Liver (tissue), 9 donors: Measurements from ENCODE around the gene KRTAP6-2. TPM values are rescaled to one million over a fixed set of nuclear protein-coding genes. Genes with fewer than 3 reads are reported as not detected.

ENCODE experiments used
- DNase-seq: peaks from one replicate; pipeline ENCODE4 v3.0.0-alpha.2; 2017; ENCODE audit warnings: low spot score
- H3K27ac ChIP-seq, 2 donors: one replicate each; pipeline ENCODE4 v1.7.0; 2013; ENCODE audit warnings: inconsistent platforms in 2 of 2, low read length in 2 of 2, control low read depth in 1 of 2, low read depth in 1 of 2, mild to moderate bottlenecking in 1 of 2
- H3K27me3 ChIP-seq, 4 donors: one replicate each; pipeline versions ENCODE4 v1.6.1 to v1.7.0; 2013; ENCODE audit warnings: low read length in 3 of 4, inconsistent platforms in 1 of 4, mild to moderate bottlenecking in 1 of 4, moderate library complexity in 1 of 4; ENCODE audit not compliant: control insufficient read depth in 4 of 4, insufficient read depth in 4 of 4
- H3K36me3 ChIP-seq, 4 donors: one replicate each; pipeline versions ENCODE4 v1.6.1 to v1.7.0; 2013; ENCODE audit warnings: low read length in 3 of 4, mild to moderate bottlenecking in 3 of 4, low read depth in 1 of 4, moderate library complexity in 1 of 4; ENCODE audit not compliant: control insufficient read depth in 4 of 4, insufficient read depth in 3 of 4
- H3K4me1 ChIP-seq, 4 donors: one replicate each; pipeline versions ENCODE4 v1.6.1 to v1.7.0; 2013; ENCODE audit warnings: low read length in 3 of 4, mild to moderate bottlenecking in 3 of 4, moderate library complexity in 1 of 4; ENCODE audit not compliant: control insufficient read depth in 4 of 4, insufficient read depth in 4 of 4
- H3K4me3 ChIP-seq, 3 donors: one replicate each; pipeline versions ENCODE4 v1.6.1 to v1.7.0; 2013; ENCODE audit warnings: low read length in 3 of 3, control low read depth in 1 of 3, low read depth in 1 of 3, mild to moderate bottlenecking in 1 of 3
- H3K9ac ChIP-seq, 2 donors: one replicate each; pipeline ENCODE4 v1.7.0; 2013; ENCODE audit warnings: low read length in 2 of 2, mild to moderate bottlenecking in 2 of 2, moderate library complexity in 2 of 2, control low read depth in 1 of 2, low read depth in 1 of 2
- H3K9me3 ChIP-seq, 4 donors: one replicate each; pipeline versions ENCODE4 v1.6.1 to v1.7.0; 2013; ENCODE audit warnings: low read length in 3 of 4; ENCODE audit not compliant: control insufficient read depth in 4 of 4
- EGR1 ChIP-seq, 2 donors: IDR thresholded peaks; 2 replicates each; pipeline ENCODE4 v1.6.1; 2016 to 2018; ENCODE audit warnings: antibody characterized with exemption in 2 of 2, low read depth in 2 of 2
- FOXA1 ChIP-seq: IDR thresholded peaks from 2 replicates; pipeline ENCODE4 v1.6.1; 2016; ENCODE audit warnings: antibody characterized with exemption
- FOXA2 ChIP-seq: IDR thresholded peaks from 2 replicates; pipeline ENCODE4 v1.6.1; 2016; ENCODE audit warnings: antibody characterized with exemption
- HNF4A ChIP-seq, 2 donors: conservative IDR thresholded peaks; 2 replicates each; pipeline ENCODE4 v1.6.1; 2016; ENCODE audit warnings: antibody characterized with exemption in 2 of 2, mild to moderate bottlenecking in 2 of 2
- JUND ChIP-seq, 2 donors: IDR thresholded peaks; 2 replicates each; pipeline ENCODE4 v1.6.1; 2016; ENCODE audit warnings: antibody characterized with exemption in 2 of 2
- NR2F2 ChIP-seq: IDR thresholded peaks from 2 replicates; pipeline ENCODE4 v1.6.1; 2016; ENCODE audit warnings: antibody characterized with exemption
- RAD21 ChIP-seq, 2 donors: IDR thresholded peaks; 2 replicates each; pipeline ENCODE4 v1.6.1; 2016; ENCODE audit warnings: antibody characterized with exemption in 2 of 2, mild to moderate bottlenecking in 2 of 2
- RXRA ChIP-seq, 2 donors: IDR thresholded peaks; 2 replicates each; pipeline ENCODE4 v1.6.1; 2017 to 2018; ENCODE audit warnings: antibody characterized with exemption in 2 of 2, mild to moderate bottlenecking in 1 of 2
- TAF1 ChIP-seq: conservative IDR thresholded peaks from 2 replicates; pipeline ENCODE4 v1.6.1; 2016; ENCODE audit warnings: antibody characterized with exemption, mild to moderate bottlenecking
- WGBS: extraction: QIAGEN DNeasy Blood & Tissue Kit; methylation state at CpG from one replicate; pipeline ENCODE4 v1.1.7; 2013; 5-methylcytosine and 5-hydroxymethylcytosine counted together
- polyA plus RNA-seq, 2 donors: library from polyadenylated mRNA; stranded (reverse) in 1 of 2; unstranded in 1 of 2; fragments of 200-250 nt in 1 of 2; fragments of >200 nt in 1 of 2; fragmentation: Nextera tagmentation in 1 of 2; extraction: Ambion mirVana in 1 of 2; gene quantifications; one replicate each; pipeline versions ENCODE4 v1.2.1 to v1.2.3, GENCODE V29; 2013 to 2015
- total RNA-seq, 2 donors: library from RNA; depleted of rRNA; stranded (reverse); fragments of >200 nt; gene quantifications; one replicate each; pipeline ENCODE4 v1.2.3, GENCODE V29; 2014
- TF ChIP-seq, protein P1 (sequence below): IDR thresholded peaks from 2 replicates; pipeline ENCODE4 v1.6.1; 2016; ENCODE audit warnings: antibody characterized with exemption, mild to moderate bottlenecking
- TF ChIP-seq, protein P2 (sequence below): IDR thresholded peaks from 2 replicates; pipeline ENCODE4 v1.6.1; 2016; ENCODE audit warnings: antibody characterized with exemption
- donor health status: healthy.
- donor health status: healthy.
- donor health status: healthy.
- donor health status: healthy.
- donor health status: healthy.

The KRTAP6-2 gene
- total and polyA plus RNA-seq, 4 donors, result not detected

DNA sequence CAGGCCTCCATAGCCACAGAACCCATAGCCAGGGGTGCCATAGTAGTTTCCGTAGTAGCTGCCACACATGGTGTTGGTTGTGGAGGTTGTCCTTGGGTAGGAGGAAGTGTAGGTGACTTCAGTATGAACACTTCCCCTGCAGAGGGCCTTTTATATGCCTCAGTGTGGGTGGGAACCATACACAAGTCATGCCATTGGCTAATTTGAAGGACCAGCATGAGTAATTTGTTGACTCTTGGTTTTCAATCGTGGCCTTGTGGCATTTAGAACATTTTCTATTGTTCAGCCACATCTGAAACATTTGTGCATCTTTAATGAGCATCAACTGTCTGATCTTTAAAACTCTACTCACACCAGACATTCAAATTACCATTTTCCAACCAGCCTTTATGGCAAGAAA lies 15.1 kb upstream of the KRTAP6-2 start, which contains the start of gene KRTAP6-1:
Gene KRTAP6-1 (minus strand): TSS at position 95 of the 400 bp plus-strand sequence. CDS start 26 bp downstream, at position 69.
- WGBS, result 58% methylated on average over 2 of the region's 2 CpGs
- no peak within 1 kb of the TSS for H3K27ac ChIP-seq
- no peaks in the 10 kb centered on the region for H3K36me3 ChIP-seq
- H3K27me3 ChIP-seq, result no peaks in the 10 kb centered on the region
- TF ChIP-seq, protein P1, sequence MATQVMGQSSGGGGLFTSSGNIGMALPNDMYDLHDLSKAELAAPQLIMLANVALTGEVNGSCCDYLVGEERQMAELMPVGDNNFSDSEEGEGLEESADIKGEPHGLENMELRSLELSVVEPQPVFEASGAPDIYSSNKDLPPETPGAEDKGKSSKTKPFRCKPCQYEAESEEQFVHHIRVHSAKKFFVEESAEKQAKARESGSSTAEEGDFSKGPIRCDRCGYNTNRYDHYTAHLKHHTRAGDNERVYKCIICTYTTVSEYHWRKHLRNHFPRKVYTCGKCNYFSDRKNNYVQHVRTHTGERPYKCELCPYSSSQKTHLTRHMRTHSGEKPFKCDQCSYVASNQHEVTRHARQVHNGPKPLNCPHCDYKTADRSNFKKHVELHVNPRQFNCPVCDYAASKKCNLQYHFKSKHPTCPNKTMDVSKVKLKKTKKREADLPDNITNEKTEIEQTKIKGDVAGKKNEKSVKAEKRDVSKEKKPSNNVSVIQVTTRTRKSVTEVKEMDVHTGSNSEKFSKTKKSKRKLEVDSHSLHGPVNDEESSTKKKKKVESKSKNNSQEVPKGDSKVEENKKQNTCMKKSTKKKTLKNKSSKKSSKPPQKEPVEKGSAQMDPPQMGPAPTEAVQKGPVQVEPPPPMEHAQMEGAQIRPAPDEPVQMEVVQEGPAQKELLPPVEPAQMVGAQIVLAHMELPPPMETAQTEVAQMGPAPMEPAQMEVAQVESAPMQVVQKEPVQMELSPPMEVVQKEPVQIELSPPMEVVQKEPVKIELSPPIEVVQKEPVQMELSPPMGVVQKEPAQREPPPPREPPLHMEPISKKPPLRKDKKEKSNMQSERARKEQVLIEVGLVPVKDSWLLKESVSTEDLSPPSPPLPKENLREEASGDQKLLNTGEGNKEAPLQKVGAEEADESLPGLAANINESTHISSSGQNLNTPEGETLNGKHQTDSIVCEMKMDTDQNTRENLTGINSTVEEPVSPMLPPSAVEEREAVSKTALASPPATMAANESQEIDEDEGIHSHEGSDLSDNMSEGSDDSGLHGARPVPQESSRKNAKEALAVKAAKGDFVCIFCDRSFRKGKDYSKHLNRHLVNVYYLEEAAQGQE, result no peak
- TF ChIP-seq HNF4A (conservative IDR thresholded peaks at IDR 0.05) (no peak), FOXA2 (no peak), JUND (IDR thresholded peaks at IDR 0.05) (no peak), NR2F2 (no peak)
- H3K4me3 ChIP-seq, result no peak within 1 kb of the TSS
- no peak for DNase-seq
- H3K9ac ChIP-seq, result no peak within 1 kb of the TSS
- no peaks in the 10 kb centered on the region for H3K4me1 ChIP-seq
- no peaks in the 10 kb centered on the region for H3K9me3 ChIP-seq

DNA sequence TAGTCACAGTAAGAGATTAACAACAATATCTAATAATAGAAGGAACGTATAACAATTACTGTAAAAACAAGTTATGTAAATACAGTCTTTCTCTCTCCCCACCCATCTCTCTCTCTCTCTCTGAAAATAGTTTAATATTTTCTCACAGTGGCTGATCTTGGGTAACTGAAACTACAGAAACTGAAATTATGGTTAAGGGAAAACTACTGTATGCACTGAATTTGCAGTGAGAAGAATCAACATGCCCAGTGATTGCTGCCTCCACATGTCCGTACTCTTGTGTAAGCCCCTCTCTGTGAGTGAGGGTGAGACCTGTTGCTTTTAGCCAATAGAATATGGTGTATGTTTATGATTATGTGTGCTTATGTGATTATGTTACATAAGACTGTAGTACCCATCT lies 13.4 kb upstream of the KRTAP6-2 start:
- 84% methylated on average over 2 of the region's 2 CpGs for WGBS

More for the DNA sequence above, 13.4 kb upstream of the KRTAP6-2 start:
- H3K27me3 ChIP-seq, result no peaks in the 10 kb centered on the region
- H3K27ac ChIP-seq, result no peak overlapping the region
- H3K4me1 ChIP-seq, result no peaks in the 10 kb centered on the region
- TF ChIP-seq FOXA2, result no peak
- no peak for TF ChIP-seq EGR1 (IDR thresholded peaks at IDR 0.05; ENCODE audit: low read depth in 2 of 2)
- TF ChIP-seq TAF1, result no peak
- TF ChIP-seq RAD21 (IDR thresholded peaks at IDR 0.05), result no peak
- TF ChIP-seq NR2F2, result no peak
- TF ChIP-seq, protein P2, sequence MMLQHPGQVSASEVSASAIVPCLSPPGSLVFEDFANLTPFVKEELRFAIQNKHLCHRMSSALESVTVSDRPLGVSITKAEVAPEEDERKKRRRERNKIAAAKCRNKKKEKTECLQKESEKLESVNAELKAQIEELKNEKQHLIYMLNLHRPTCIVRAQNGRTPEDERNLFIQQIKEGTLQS, result no peak
- no peak for TF ChIP-seq RXRA (IDR thresholded peaks at IDR 0.05)
- no peak for TF ChIP-seq FOXA1
- TF ChIP-seq, protein P1, result no peak
- TF ChIP-seq JUND (IDR thresholded peaks at IDR 0.05), result no peak
- no peak for DNase-seq
- H3K4me3 ChIP-seq, result no peak overlapping the region
- H3K36me3 ChIP-seq, result no peaks in the 10 kb centered on the region
- H3K9ac ChIP-seq, result no peak overlapping the region
- H3K9me3 ChIP-seq, result no peaks in the 10 kb centered on the region
